Measurements from ENCODE around the gene ACTR3C.

The ACTR3C gene

DNA sequence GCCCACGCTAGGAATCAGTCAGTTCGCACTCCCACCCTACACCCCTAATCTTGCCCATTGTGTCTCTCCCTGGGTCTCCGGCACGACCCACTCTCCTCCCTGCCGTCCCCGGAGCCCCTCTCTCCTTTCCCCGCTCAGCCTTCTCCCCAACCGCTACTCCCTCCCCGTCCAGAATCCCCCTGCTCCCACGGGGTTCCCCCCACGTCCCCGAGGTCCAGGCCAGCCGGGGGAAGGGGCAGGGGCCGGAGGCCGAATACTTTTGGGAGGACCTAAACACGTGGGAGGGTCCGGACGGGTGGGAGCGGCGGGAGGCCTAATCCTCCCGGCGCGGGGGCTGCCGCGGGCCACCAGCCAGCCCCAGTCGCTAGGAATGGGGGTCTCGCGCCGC lies 17.5 kb upstream of the ACTR3C start:
- Histone ChIP-seq H3K9me3 (ENCODE audit: control insufficient read depth, low read depth, low read length) (peaks cover 8% of the 10 kb centered on the region), H3K4me3 (ENCODE audit: low read length) (peak overlapping the region; percentile 77), H3K9ac (ENCODE audit: low read length) (peak overlapping the region; percentile 65), H3K27ac (ENCODE audit: low read length) (no peak overlapping the region), H3K36me3 (ENCODE audit: control insufficient read depth, low read depth, low read length) (peaks cover 7% of the 10 kb centered on the region), H3K27me3 (ENCODE audit: control insufficient read depth, insufficient read depth, low read length) (peaks cover 39% of the 10 kb centered on the region), H3K4me1 (ENCODE audit: control insufficient read depth, low read depth, low read length) (peaks cover 14% of the 10 kb centered on the region)

DNA sequence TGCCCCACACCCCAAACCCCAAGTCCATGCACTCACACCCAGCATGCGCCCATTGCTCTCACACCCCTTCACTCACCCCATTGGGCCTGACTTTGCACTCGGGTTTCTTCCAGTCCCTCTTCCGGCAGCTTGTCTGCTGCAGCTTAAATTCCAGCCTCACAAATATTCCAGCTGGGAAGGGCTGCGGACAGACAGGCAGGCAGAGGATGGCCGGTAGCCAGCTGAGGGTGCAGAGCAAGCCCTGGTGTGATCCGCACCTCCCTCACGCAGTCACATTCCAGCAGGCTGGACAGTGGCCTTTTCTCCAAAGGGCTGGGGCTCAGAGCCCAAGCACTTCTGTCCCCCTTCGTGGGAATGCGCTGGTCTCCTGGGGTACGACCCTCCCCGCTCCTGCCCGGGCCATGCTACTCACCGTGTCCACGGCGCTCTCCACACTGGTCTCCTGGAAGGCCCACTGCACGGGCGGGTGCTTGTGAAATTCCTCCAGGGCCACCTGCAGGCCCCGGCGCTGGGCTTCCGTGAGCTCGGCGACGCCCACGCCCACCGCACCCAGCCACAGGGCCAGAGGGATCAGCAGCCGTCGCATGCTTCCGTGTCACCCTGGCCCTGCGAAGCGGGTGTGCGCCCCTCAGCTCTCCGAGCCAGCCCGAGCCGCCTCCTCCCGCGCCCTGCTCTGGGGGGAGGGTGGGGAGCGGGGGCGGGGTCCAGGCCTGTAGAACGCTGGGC lies 16.8 kb upstream of the ACTR3C start:
- H3K27me3 ChIP-seq (ENCODE audit: control insufficient read depth, insufficient read depth, low read length) = peaks cover 39% of the 10 kb centered on the region
- H3K9me3 ChIP-seq (ENCODE audit: control insufficient read depth, low read depth, low read length) = peaks cover 8% of the 10 kb centered on the region
- H3K4me1 ChIP-seq (ENCODE audit: control insufficient read depth, low read depth, low read length) = peaks cover 21% of the 10 kb centered on the region
- peaks cover 7% of the 10 kb centered on the region for H3K36me3 ChIP-seq (ENCODE audit: control insufficient read depth, low read depth, low read length)
- H3K27ac ChIP-seq (ENCODE audit: low read length) = no peak overlapping the region
- peak overlapping the region; percentile 77 for H3K4me3 ChIP-seq (ENCODE audit: low read length)
- H3K9ac ChIP-seq (ENCODE audit: low read length) = no peak overlapping the region

DNA sequence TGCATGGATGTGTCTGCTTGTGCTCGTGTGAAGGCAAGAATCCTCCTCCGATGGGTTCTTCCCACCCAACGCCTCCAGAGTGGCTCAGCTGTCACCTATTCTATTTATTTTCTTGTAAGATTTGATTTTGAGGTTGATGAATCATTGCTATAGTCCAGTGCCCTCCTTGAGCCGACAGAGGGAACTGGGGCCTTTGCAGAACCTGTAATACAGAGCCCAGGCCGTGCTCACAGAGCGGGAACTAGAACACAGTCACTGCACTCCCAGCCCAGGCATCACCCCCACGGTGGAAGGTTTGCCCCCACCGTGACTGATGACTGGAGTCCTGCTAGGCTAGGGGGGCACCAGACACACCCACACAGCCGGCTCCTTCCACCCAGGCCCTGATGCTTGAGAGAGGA lies 16.1 kb upstream of the ACTR3C start:
- no peak overlapping the region for H3K9ac ChIP-seq (ENCODE audit: low read length)

DNA sequence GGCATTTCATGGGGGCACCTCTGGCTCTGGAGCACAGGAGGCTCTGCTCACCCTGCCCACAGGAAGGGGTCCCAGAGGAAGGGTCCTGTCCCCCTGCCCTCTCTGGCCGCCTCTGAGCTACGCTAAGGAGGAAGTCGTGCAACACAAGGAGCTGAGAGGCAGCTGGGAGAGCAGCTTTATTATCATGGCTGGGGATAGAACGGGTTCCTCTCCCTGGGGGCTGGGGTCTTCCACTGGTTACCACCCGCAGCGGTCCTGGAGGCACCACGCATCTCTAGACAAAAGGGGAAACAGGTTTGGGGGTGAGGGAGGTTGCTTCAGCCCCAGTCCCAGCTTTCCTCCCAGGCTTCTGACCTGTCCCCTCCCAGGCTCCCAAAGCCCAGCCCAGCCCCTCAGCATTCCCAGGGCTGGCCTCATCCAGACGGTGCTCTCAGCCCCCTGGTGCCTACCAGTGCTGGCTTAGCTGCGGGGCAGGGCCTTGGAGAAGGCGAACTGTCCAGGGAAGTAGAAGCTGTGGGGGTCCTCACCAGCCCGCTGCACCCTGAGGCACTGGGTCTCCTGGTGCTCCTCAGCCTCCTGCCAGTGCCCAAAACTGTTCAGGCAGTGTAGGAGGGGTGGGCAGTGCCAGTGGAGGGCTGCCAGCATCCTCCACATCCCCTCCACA lies 15.0 kb upstream of the ACTR3C start:
- Histone ChIP-seq H3K27ac (ENCODE audit: low read length) (no peak overlapping the region), H3K9me3 (ENCODE audit: control insufficient read depth, low read depth, low read length) (no peaks in the 10 kb centered on the region), H3K4me3 (ENCODE audit: low read length) (no peak overlapping the region), H3K9ac (ENCODE audit: low read length) (no peak overlapping the region), H3K27me3 (ENCODE audit: control insufficient read depth, insufficient read depth, low read length) (peaks cover 29% of the 10 kb centered on the region), H3K4me1 (ENCODE audit: control insufficient read depth, low read depth, low read length) (peaks cover 24% of the 10 kb centered on the region), H3K36me3 (ENCODE audit: control insufficient read depth, low read depth, low read length) (peaks cover 7% of the 10 kb centered on the region)

More for the DNA sequence above, 16.1 kb upstream of the ACTR3C start:
- Histone ChIP-seq H3K27me3 (ENCODE audit: control insufficient read depth, insufficient read depth, low read length) (peaks cover 39% of the 10 kb centered on the region), H3K36me3 (ENCODE audit: control insufficient read depth, low read depth, low read length) (peaks cover 7% of the 10 kb centered on the region), H3K9me3 (ENCODE audit: control insufficient read depth, low read depth, low read length) (peaks cover 8% of the 10 kb centered on the region), H3K4me1 (ENCODE audit: control insufficient read depth, low read depth, low read length) (peaks cover 24% of the 10 kb centered on the region), H3K27ac (ENCODE audit: low read length) (no peak overlapping the region), H3K4me3 (ENCODE audit: low read length) (peak overlapping the region; percentile 77)

DNA sequence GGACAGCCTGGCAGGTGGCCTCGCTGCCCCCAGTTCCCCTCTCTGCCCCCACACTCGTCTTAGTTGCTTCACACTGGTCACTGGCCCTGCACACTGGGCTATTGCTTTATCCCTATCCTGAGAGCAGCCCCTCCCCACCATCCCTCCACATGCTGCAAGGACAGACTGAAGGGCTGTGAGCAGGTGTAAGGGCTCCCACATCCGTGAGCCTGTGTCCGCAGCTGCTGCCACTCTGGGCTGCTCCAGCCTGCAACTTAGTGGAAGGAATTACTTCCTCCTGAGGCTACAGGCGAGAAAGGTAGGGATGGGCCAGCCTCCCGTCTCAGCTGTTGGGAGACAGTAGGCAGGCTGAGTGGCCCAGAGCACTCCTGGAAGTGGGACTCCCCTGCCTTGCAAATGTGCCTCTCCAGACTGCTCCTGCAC lies 14.3 kb upstream of the ACTR3C start:
- H3K4me1 ChIP-seq (ENCODE audit: control insufficient read depth, low read depth, low read length) = peaks cover 24% of the 10 kb centered on the region
- no peak overlapping the region for H3K27ac ChIP-seq (ENCODE audit: low read length)
- H3K4me3 ChIP-seq (ENCODE audit: low read length) = no peak overlapping the region
- H3K9ac ChIP-seq (ENCODE audit: low read length) = no peak overlapping the region
- peaks cover 23% of the 10 kb centered on the region for H3K27me3 ChIP-seq (ENCODE audit: control insufficient read depth, insufficient read depth, low read length)
- H3K36me3 ChIP-seq (ENCODE audit: control insufficient read depth, low read depth, low read length) = peaks cover 7% of the 10 kb centered on the region
- H3K9me3 ChIP-seq (ENCODE audit: control insufficient read depth, low read depth, low read length) = no peaks in the 10 kb centered on the region

DNA sequence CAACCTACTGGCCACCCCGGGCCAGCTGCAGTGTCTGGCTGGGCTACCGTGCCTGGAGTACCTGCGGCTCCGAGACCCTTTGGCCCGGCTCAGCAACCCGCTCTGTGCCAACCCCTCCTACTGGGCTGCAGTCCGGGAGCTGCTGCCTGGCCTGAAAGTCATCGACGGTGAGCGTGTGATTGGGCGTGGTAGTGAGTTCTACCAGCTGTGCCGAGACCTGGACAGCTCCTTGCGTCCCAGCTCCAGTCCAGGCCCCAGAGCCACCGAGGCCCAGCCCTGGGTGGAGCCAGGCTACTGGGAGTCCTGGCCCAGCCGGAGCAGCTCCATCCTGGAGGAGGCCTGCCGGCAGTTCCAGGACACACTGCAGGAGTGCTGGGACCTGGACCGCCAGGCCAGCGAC lies 13.8 kb upstream of the ACTR3C start:
- peaks cover 7% of the 10 kb centered on the region for H3K36me3 ChIP-seq (ENCODE audit: control insufficient read depth, low read depth, low read length)
- H3K4me1 ChIP-seq (ENCODE audit: control insufficient read depth, low read depth, low read length) = peaks cover 22% of the 10 kb centered on the region
- no peak overlapping the region for H3K27ac ChIP-seq (ENCODE audit: low read length)
- H3K9ac ChIP-seq (ENCODE audit: low read length) = no peak overlapping the region
- peaks cover 18% of the 10 kb centered on the region for H3K27me3 ChIP-seq (ENCODE audit: control insufficient read depth, insufficient read depth, low read length)
- no peaks in the 10 kb centered on the region for H3K9me3 ChIP-seq (ENCODE audit: control insufficient read depth, low read depth, low read length)
- no peak overlapping the region for H3K4me3 ChIP-seq (ENCODE audit: low read length)

DNA sequence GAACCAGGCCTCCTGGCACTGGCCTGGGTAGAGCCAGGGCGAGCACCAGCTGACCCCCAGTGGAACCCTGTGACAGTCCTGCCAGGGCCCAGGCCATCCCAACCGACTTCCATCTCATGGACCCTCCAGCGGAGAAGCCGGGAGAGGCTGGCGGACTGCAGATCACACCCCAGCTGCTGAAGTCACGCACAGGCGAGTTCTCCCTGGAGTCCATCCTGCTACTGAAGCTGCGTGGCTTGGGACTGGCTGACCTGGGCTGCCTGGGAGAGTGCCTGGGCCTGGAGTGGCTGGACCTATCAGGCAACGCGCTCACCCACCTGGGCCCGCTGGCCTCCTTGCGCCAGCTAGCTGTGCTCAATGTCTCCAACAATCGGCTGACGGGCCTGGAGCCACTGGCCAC lies 13.4 kb upstream of the ACTR3C start:
- Histone ChIP-seq H3K27me3 (ENCODE audit: control insufficient read depth, insufficient read depth, low read length) (peaks cover 14% of the 10 kb centered on the region), H3K9ac (ENCODE audit: low read length) (no peak overlapping the region), H3K36me3 (ENCODE audit: control insufficient read depth, low read depth, low read length) (peaks cover 7% of the 10 kb centered on the region), H3K4me1 (ENCODE audit: control insufficient read depth, low read depth, low read length) (peaks cover 18% of the 10 kb centered on the region), H3K9me3 (ENCODE audit: control insufficient read depth, low read depth, low read length) (no peaks in the 10 kb centered on the region), H3K27ac (ENCODE audit: low read length) (no peak overlapping the region), H3K4me3 (ENCODE audit: low read length) (no peak overlapping the region)

DNA sequence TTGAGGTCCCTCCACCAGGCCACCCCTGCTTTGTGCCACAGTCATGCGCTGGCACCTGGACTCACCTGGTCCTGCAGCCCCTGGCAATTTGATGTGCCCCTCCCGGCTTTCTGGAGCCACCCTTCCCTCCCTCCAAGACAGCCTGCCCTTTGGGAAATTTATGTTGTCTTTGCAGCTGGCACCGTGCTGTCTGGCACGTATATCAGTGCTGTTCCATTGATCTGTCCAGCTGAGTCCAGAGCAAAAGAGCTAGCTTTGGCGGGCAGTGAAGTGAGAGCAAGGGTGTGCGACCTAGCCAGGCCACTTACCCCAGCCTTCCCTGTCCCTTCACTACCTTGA lies 12.4 kb upstream of the ACTR3C start:
- Histone ChIP-seq H3K9me3 (ENCODE audit: control insufficient read depth, low read depth, low read length) (no peaks in the 10 kb centered on the region), H3K27ac (ENCODE audit: low read length) (peak overlapping the region; percentile 49), H3K4me1 (ENCODE audit: control insufficient read depth, low read depth, low read length) (peaks cover 18% of the 10 kb centered on the region), H3K36me3 (ENCODE audit: control insufficient read depth, low read depth, low read length) (peaks cover 9% of the 10 kb centered on the region), H3K27me3 (ENCODE audit: control insufficient read depth, insufficient read depth, low read length) (peaks cover 8% of the 10 kb centered on the region), H3K4me3 (ENCODE audit: low read length) (no peak overlapping the region), H3K9ac (ENCODE audit: low read length) (peak overlapping the region; percentile 53)

DNA sequence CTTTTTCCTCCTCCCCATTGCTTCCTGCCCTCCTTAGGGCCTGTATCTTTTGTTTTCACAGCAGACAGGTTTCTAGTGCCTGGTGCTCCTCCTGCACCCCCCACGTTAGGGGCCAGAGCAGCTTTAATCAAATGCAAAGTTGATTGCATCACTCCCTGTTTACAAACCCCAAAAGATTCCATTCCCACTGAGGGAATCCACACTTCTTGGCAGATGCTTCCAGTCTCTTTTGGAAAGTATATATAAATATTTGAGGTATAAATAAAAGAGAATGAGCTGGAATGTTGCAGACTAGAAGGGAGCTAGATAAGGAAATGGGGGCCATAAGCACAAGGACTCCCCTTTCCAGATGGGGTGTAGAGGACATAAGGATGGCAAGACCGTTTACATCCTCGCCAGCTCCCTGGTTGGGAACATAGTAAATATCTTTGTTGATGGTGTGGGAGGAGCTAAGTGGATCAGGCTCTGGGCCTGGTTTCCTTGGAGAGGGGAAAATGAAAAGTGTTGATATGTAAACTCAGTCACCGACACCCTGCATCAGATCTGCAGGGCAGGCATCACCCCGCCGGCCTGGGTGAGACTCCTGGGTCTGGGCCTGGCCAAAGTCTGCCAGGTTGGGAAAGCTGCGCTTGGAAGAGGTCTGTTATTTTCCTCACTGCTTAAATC lies 11.9 kb upstream of the ACTR3C start:
- H3K27ac ChIP-seq (ENCODE audit: low read length) = peak overlapping the region; percentile 49
- H3K9me3 ChIP-seq (ENCODE audit: control insufficient read depth, low read depth, low read length) = no peaks in the 10 kb centered on the region
- H3K4me3 ChIP-seq (ENCODE audit: low read length) = no peak overlapping the region
- H3K36me3 ChIP-seq (ENCODE audit: control insufficient read depth, low read depth, low read length) = peaks cover 9% of the 10 kb centered on the region
- H3K9ac ChIP-seq (ENCODE audit: low read length) = peak overlapping the region; percentile 53
- H3K27me3 ChIP-seq (ENCODE audit: control insufficient read depth, insufficient read depth, low read length) = peaks cover 5% of the 10 kb centered on the region
- H3K4me1 ChIP-seq (ENCODE audit: control insufficient read depth, low read depth, low read length) = peaks cover 18% of the 10 kb centered on the region

DNA sequence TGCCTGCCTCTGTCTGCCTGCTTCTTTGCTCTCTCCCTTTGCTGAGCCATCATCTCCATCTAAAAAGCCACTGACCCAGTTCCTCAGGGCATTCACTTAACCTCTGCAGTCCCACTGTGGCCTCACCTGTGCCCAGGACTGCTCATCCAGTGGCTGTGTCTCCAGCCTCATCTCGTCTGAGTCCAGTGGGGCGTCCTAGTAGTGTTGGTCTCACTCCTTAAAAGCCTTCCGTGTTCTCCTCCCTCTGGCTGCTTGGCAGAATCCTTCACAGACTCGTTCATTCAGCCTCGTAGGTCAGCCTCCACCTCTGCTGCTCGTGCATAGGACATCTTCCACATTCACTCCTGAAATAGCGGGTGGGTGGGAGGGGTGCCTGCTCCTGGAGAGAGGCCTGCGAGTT lies 10.8 kb upstream of the ACTR3C start:
- Histone ChIP-seq H3K27me3 (ENCODE audit: control insufficient read depth, insufficient read depth, low read length) (no peaks in the 10 kb centered on the region), H3K27ac (ENCODE audit: low read length) (no peak overlapping the region), H3K4me3 (ENCODE audit: low read length) (no peak overlapping the region), H3K9ac (ENCODE audit: low read length) (no peak overlapping the region), H3K9me3 (ENCODE audit: control insufficient read depth, low read depth, low read length) (no peaks in the 10 kb centered on the region), H3K4me1 (ENCODE audit: control insufficient read depth, low read depth, low read length) (peaks cover 23% of the 10 kb centered on the region), H3K36me3 (ENCODE audit: control insufficient read depth, low read depth, low read length) (peaks cover 9% of the 10 kb centered on the region)

DNA sequence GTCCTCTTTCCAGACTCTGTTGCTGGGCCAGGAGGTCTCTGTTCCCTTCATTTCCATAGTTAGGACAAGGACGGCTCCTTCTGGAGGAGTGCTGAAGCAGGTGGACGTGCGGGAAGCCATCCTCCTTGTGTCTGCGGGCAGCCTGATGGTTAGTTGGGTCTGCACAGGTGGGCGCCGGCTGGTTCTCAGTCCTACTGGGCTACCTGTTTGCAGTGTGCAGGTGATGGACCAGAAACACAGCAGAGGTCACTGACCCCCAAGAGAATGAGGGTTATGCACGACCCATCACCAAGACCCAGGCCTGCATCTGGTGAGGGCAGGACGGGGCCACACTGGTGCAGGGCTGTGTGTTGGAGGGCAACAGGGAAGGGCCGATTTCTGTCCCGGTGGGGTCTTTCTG lies 10.3 kb upstream of the ACTR3C start:
- Histone ChIP-seq H3K36me3 (ENCODE audit: control insufficient read depth, low read depth, low read length) (peaks cover 12% of the 10 kb centered on the region), H3K4me1 (ENCODE audit: control insufficient read depth, low read depth, low read length) (peaks cover 28% of the 10 kb centered on the region), H3K9ac (ENCODE audit: low read length) (no peak overlapping the region), H3K27me3 (ENCODE audit: control insufficient read depth, insufficient read depth, low read length) (no peaks in the 10 kb centered on the region), H3K4me3 (ENCODE audit: low read length) (no peak overlapping the region), H3K27ac (ENCODE audit: low read length) (no peak overlapping the region), H3K9me3 (ENCODE audit: control insufficient read depth, low read depth, low read length) (no peaks in the 10 kb centered on the region)

All from iPS-18a (cell line).